Measurements from ENCODE around the gene ADAMTS6.
"Not testable (repeated sequence)": the region's sequence is repeated elsewhere in the genome, so short reads cannot be mapped to it uniquely, and the experiment has no call there.

Gene ADAMTS6, protein sequence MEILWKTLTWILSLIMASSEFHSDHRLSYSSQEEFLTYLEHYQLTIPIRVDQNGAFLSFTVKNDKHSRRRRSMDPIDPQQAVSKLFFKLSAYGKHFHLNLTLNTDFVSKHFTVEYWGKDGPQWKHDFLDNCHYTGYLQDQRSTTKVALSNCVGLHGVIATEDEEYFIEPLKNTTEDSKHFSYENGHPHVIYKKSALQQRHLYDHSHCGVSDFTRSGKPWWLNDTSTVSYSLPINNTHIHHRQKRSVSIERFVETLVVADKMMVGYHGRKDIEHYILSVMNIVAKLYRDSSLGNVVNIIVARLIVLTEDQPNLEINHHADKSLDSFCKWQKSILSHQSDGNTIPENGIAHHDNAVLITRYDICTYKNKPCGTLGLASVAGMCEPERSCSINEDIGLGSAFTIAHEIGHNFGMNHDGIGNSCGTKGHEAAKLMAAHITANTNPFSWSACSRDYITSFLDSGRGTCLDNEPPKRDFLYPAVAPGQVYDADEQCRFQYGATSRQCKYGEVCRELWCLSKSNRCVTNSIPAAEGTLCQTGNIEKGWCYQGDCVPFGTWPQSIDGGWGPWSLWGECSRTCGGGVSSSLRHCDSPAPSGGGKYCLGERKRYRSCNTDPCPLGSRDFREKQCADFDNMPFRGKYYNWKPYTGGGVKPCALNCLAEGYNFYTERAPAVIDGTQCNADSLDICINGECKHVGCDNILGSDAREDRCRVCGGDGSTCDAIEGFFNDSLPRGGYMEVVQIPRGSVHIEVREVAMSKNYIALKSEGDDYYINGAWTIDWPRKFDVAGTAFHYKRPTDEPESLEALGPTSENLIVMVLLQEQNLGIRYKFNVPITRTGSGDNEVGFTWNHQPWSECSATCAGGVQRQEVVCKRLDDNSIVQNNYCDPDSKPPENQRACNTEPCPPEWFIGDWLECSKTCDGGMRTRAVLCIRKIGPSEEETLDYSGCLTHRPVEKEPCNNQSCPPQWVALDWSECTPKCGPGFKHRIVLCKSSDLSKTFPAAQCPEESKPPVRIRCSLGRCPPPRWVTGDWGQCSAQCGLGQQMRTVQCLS (N-terminal part only)

DNA sequence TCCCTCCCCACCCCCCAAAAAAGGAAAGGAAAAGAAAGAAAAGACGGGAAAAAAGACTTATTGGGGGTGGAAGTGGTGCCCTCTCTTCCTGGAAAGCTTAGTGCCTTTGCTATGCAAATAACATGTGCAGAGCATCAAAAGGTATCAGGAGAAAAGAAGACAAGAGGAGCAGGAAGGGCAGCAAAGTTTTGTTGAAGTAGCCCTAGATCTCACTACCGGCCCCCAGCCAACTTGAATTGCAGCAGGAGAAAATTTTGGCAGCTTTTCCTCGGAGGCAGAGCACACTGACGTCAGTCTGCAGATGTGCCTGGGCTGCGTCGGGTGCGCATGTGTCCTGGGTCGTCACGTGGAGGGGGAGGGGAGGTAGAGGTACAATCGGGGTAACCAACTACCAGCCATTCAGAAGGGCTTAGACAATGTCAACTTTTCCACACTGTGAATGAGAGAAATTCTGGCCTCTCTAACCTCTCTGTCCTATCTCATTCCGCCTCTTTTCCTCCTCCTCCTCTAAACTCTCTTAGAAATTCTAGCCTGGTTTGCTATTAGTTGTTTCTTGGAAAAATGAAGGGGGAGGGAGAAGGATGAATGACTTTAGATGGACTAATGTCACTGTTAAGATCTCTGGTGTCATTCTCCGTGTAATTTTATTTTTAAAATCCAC is at the start of gene ADAMTS6:
TSS of gene ADAMTS6 (minus strand) at position 286 of the 661 bp plus-strand sequence. CDS start 8,247 bp downstream, outside the sequence.
- DNase-seq, result peak; percentile 74

DNA sequence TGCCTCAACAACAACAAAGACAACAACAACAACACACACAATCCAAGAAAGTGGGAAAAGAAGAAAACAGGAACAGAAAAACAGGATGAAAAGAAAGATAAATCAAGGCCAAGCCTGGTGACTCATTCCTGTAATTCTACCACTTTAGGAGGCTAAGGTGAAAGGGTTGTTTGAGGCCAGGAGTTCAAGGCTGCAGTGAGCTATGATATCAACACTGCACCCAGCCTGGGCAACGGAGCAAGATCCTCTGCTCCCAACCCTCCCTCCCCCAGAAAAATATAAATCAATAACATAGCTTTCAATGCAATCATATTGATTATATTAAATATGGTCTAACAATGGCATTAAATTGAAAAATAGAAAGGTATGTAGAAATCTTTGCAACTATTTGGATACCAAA is 49.2 kb upstream of the ADAMTS6 start:
- no peak for DNase-seq

DNA sequence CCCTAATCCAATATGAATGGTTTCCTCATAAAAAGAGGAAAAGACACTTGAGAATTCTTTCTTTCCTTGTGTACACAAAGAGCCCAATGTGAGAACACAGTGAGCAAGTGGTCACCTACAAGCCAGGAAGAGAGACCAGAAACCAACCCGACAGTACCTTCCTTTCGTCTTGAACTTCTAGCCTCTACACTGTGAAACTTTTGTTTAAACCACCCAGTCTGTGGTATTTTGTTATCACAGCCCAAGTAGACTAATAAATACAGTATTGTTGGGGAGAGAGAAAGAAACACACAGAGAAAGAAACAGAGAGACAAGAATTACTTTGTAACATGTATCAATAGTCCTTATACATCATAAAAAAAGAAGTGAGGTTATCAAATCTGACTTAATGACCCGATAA is 44.0 kb upstream of the ADAMTS6 start:
- no peak for DNase-seq

DNA sequence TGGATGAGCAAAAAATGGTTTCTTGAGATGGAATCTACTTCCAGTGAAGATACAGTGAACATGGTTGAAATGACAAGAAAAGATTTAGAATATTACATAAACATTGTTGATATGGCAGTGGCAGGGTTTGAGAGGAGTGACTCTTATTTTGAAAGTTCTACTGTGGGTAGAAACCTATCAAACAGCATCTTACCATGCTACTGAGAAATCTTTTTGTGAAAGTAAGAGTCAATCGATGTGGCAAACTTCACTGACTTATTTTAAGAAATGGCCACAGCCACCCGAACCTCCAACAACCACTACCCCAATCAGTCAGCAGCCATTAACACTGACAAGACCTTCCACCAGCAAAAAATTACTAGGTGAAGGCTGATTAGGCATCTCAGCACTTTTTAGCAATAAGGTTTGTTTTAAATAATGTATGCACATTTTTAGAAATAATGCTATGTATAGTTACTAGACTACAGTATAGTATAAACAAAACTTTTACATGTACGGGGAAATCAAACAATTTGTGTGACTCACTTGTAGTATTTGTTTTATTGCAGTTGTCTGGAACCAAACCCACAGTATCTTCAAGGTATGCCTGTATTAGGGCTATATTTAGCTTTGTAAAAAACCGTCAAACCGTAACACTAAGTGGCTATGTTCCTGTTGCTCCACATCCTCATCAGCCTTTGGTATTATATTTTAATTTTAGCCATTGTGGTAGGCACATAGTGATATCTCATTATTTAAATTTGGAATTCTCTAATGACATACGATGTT is 30.6 kb upstream of the ADAMTS6 start:
- DNase-seq, result no peak

DNA sequence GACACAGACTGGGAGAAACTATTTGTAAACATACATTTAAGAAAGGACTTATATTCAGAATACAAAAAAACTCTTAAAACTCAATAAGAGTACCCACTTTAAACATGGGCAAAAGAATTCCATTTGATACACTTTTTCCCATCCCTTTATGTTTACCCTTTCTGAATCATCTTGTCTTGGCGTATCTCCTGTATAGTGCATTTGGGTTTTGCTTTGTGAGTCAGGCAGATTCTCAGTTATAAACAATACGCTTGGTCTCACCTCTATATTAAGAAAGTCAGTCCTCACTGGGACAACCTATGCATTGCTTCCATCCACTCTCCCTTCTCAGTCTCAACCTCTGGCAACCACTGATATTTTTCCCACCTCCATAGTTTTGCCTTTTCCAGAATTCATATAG is 27.3 kb upstream of the ADAMTS6 start:
- DNase-seq, result no peak

DNA sequence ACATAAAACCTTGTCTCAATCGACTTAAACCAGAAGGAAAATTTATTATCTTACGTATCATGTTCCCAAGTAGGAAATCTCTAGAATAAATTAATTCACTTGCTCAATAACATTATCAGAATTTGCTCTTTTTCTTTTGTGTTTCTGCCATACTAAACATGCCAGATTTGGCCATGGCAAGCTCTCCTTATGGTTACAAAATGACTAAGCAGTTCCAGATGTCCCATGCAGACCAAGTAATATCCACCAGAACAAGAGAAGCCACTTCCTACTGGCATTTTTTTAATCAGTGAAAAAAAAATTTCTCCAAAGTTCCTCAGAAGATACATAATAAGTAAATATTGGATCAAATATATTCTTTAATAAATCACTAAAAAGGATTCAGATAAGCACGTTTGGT is 25.2 kb upstream of the ADAMTS6 start:
- DNase-seq, result no peak

DNA sequence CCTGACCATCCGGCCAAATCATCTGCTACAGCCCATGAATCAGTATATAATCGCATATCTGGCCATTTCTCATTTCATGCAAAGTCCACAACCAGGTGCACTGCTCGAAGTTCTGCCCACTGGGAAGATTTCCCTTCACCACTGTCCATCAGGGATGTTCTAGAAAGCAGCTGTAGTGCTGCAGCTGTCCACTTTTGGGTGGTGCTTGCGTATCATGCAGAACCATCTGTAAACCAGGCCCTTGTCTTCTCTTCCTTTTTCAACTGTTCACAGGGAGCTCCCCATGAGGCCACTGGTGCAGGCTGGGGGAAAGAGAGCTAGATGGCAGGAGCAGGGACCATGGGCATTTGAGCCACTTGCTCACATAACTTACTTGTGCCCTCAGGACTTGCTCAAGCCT is 7.4 kb upstream of the ADAMTS6 start:
- DNase-seq, result no peak

DNA sequence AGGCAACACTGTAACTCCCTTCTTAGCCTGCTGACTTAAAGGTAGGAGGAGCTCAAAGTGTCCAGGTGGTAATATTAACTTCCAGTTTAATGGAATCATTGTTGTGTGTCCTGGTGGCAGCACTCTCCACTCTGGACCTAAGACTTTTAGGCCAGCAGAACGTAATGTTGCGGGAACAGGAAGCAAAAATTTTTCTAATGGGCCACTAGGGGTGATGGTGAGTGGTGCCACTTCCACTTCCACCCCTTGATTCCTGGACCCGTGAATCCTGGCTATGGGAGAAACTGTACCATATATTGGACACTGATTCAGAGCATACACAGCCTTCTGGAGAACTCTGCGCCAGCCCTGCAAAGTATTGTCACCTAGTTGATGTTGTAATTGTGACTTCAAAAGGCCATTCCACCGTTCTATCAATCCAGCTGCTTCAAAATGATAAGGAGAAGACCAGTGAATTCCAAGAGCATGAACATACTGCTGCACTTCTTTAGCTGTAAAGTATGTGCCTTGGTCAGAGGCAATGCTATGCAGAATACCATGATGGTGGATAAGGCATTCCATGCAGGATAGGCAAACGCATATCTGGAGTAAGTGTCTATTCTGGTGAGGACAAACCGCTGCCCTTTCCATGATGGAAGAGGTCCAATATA is 6.4 kb upstream of the ADAMTS6 start:
- DNase-seq, result not testable (repeated sequence)

DNA sequence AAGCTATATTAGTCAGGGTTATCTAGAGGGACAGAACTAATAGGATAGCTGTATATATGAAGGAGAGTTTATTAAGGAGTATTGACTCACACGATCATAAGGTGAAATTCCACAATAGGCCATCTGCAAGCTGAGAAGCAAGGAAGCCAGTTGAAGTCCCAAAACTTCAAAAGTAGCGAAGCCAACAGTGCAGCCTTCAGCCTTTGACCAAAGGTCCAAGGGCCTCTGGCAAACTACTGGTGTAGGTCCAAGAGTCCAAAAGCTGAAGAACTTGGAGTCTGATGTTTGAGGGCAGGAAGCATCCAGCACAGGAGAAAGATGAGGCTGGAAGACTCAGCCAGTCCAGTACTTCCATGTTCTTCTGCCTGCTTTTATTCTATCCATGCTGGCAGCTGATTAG is 5.1 kb upstream of the ADAMTS6 start:
- not testable (repeated sequence) for DNase-seq

DNA sequence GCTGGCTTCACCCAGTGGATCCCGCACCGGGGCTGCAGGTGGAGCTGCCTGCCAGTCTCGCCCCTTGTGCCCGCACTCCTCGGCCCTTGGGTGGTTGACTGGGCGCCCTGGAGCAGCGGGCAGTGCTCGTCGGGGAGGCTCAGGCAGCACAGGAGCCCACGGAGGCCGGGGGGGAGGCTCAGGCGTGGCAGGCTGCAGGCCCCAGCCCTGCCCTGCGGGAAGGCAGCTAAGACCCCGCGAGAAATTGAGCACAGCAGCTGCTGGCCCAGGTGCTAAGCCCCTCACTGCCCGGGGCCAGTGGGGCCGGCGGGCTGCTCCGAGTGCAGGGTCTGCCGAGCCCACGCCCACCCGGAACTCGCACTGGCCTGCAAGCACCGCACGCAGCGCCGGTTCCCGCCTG is 3.7 kb upstream of the ADAMTS6 start:
- DNase-seq, result no peak

DNA sequence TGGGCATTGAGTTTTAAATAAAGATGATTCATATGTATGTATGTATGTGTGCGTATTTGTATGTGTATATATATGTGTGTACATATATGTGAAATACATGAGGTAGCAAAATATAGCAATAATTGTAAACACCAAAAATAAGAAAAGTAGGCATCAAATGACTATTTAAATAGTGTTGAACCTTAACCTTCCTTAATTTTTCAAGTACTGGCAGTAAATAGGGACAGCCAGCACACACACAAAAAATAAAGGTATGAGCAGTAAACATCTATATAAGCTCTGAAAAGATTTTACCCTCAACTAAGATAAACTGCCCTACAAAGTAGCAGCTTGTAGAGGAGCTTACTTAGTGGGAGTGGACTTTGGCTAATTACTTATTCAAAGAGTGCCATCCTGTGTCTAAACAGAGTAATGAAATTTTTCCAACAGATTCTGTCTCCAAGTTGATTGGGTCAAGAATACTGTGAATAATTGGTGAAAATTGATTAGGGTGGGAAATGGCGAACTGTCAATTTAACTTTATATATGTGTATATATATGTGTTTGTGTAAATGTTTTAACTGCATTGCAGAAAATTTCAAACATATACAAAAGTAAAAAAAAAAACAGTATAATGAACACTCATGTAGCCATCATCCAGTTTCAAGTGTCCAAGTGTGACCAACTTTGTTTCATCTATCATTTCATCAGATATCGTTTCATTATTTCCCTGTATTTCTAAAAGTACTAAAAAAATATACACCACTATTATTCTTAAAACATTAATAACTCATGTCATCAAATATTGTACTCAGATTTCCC is 2.0 kb upstream of the ADAMTS6 start:
- DNase-seq, result no peak

DNA sequence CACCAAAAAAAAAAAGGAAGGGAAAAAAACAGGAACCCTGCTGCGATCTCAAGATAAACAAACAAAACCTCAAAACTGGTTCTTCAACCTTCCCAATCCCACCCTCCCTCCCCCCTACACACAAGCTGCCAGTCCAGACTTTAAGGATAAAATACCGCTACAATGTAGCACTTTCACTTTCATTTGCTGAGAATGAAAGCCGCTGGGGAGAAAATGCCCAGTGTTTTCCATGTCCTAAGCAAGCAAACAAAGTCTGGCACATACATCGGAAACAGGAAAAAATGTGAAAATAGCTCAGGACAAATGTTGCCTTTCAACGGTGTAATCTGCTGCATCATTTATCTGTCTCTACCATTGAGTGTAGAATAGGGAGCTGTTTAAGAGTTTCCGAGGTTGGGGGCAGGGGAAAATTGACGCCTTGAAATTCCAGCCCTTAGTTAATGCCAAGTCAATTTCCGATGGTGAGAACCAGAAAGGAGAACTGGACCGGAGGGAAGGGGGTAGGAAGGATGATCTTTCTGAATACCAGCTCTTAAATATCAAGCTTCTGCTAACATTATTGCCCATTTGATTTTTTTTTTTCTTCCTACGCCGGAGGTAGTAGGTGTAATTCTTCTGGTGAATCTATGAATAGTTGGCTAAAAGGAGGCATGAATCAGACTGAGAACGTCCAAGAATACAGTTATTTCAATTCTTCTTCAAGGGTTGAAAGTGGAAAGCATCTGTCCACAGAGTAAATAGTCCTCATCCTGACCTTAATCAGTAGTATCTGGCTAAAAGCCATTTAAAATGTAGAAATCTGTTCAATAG is 1.2 kb upstream of the ADAMTS6 start:
- DNase-seq, result no peak

DNA sequence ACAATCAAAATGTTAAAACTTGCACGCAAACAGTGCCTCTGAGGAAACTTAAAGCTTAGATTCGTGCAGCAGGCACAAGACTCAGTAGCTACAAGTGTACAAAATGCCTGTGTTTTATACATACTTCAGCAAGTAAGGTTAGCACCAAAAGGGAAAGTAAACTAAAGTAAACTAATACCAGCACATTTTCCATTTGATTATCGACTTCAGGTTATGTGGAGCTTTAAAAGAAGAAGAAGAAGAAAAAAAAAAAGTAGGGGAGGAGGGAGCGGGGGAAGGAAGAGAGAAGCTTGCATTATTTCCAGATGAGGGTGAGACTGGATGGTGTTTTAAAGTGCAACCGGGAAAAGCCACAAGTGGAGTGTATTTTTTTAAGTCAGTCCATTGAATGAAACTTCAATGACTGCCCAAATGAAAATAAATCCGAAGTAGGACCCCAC is 596 bp upstream of the ADAMTS6 start:
- no peak for DNase-seq

DNA sequence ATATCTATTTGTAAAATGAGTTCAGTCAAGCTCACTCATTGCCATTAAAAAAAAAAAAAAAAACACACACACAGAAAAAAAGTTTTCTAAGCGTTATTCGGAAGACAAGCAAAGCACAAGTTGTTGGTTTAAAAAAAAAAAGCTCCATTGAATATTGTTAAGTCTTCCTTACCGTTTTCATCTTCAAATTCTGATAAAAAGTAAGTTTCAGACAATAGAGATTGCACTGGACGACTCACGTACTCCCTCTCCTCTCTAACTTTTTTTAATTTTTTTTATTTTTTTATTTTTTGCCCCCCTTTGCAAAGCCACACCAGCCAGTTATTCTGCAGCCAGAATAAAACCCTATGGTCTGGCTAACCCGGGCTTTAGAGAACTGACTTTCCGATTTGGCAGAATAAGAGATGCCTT is 544 bp downstream of the ADAMTS6 start:
- DNase-seq, result no peak

DNA sequence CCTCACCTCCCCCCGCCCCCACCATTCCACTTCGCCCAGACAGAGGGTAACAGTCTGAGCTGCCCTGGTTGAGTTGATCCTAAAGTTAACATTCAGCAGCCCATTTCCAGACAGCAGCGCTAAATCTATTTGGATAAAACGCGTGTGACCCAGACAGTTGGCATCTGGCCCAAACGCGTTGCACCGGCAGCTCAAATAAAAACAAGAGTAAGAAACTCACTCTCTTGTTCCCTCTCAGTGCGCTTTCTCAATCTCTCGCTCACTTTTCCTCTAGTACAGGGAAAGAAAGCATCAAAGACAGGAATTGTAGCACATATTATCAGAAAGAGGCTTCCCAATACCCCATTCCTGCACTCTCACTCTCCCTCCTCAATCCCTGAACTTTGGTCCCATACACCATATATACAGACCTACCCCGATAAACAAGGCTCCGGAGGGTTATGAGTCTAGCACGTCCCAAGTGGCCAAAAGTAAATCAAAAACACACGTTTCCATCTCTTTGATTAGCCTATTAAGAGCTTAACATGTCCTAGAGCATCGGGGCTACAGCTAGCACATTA is 1.3 kb downstream of the ADAMTS6 start:
- peak; percentile 19 for DNase-seq

DNA sequence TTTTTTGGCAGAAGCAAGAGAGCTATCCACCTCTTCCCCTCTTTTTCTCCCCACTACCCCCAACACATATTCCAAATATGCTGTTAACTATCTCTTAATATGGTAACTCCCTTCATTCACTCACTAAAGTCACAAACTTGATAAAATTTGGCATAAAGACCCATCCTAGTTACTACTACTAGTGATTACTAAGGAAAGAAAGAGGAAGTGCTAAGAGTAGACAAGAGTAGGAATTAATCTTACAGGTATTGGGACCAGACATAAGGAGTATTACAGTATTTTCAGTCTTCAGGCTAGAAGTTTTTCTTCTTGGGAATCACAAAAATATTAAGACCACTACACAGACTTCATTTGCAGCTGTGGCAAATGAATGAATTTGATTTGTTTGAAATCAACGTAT is 2.2 kb downstream of the ADAMTS6 start:
- no peak for DNase-seq

DNA sequence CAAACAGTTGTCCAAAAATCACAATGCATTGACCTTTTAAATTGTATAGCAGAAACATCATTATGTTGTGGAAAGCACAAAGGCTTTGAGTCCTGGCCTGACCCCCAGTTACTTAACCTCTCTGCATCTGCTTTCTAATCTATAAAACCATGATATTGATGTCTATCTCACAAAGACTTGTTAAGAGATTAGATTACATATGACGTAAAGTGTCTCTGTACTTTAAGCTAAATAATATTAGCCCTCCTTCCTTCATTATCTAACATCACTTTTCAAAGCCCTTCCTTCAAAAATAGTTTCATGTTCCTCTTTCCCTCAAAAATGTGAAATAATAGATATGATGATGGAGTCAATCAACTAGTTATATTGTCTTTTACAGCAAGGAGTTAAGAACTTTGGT is 3.4 kb downstream of the ADAMTS6 start:
- DNase-seq, result no peak

DNA sequence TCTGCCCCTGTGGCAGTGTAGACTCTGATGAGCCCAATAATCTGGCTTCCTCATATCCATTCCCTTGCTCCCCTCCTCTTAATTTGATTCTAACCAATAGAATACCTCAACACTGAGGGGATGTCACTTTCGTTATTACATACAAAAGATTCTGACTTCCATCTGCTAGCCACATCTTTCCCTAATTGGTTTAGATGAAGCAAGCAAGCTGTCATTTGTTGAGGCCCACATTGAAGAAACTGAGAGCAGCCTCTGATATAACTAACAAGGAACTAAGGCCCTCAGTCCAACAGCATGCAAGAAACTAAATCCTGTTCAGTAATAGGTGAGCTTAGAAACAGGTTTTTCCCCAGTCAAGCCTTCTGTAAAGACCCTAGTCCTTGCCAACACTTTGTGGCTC is 5.8 kb downstream of the ADAMTS6 start:
- no peak for DNase-seq

DNA sequence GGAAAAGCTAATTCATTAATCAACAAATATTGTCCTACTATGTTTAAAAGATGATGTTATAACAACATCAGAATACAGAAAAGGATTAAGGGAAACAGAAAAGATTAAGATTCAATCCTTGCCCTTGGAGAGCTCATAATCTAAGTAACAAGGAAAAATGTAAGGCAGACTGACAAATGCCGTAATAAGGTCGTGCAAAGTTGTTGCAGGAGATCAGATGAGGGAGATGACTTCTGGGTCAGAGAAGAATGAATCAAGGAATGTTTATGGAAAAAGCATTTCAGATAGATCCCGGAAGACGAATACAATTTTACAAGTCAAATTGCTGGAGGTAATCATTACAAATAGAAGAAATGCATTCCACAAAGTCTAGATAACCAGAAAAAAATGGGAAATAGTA is 6.4 kb downstream of the ADAMTS6 start:
- no peak for DNase-seq
